Suppressor macrophage treated with lipopolysaccharide for 1 hour (primary cell): Measurements from ENCODE around the gene SH3BP5L.

Experiments used
- DNase-seq, 3 donors: peaks; one replicate each; pipeline ENCODE4 v3.0.0-alpha.2; 2020 to 2022

SH3BP5L gene

GRCh38 chr1:248825909-248826760, at the start of gene SH3BP5L:
SH3BP5L (minus strand) TSS chr1:248825915; CDS start chr1:248824935, 980 bp downstream.
- peak; percentile 97 to 98 (median 98) for DNase-seq

GRCh38 chr1:248873993-248874533, 48.3 kb upstream of the SH3BP5L start:
- peak; percentile 74 to 95 (median 90) for DNase-seq

- DNase-seq, result peak; percentile 94 to 95 (median 94)
These were observed 47.8 kb upstream of the SH3BP5L start for GRCh38 chr1:248873409-248873992.

GRCh38 chr1:248872752-248873408, 47.2 kb upstream of the SH3BP5L start:
- DNase-seq, result peak; percentile 52 to 68 (median 53)

GRCh38 chr1:248871837-248872401, 46.2 kb upstream of the SH3BP5L start:
- no peak for DNase-seq

GRCh38 chr1:248862998-248863881, 37.5 kb upstream of the SH3BP5L start:
- DNase-seq, result peak; percentile 65 to 84 (median 71)

- DNase-seq, result peak in 1 of 3 donors; percentile 9
These were observed 36.9 kb upstream of the SH3BP5L start for GRCh38 chr1:248862695-248862997.

- DNase-seq, result no peak
These were observed 35.9 kb upstream of the SH3BP5L start for GRCh38 chr1:248861616-248862015.

- DNase-seq, result peak; percentile 25 to 50 (median 43)
These were observed 34.3 kb upstream of the SH3BP5L start for GRCh38 chr1:248860007-248860406.

- peak; percentile 98 to 99 (median 98) for DNase-seq
These were observed 33.5 kb upstream of the SH3BP5L start, which contains the start of gene ZNF692 for GRCh38 chr1:248858891-248859889. ZNF692 (minus strand) TSS chr1:248859085; CDS start chr1:248858309, 776 bp downstream.

- peak; percentile 70 to 84 (median 70) for DNase-seq
These were observed 32.6 kb upstream of the SH3BP5L start for GRCh38 chr1:248858096-248858890.

- DNase-seq, result no peak
These were observed 32.0 kb upstream of the SH3BP5L start for GRCh38 chr1:248857749-248858095.

- DNase-seq, result no peak
These were observed 31.5 kb upstream of the SH3BP5L start for GRCh38 chr1:248857201-248857600.

GRCh38 chr1:248856176-248856575, 30.5 kb upstream of the SH3BP5L start:
- no peak for DNase-seq

GRCh38 chr1:248855580-248855979, 29.9 kb upstream of the SH3BP5L start:
- no peak for DNase-seq

GRCh38 chr1:248853663-248854375, 28.1 kb upstream of the SH3BP5L start:
- no peak for DNase-seq

- DNase-seq, result peak; percentile 37 to 60 (median 47)
These were observed 27.0 kb upstream of the SH3BP5L start for GRCh38 chr1:248852481-248853405.

GRCh38 chr1:248851390-248851789, 25.7 kb upstream of the SH3BP5L start:
- no peak for DNase-seq
